ENCODE measurements around the gene KRT33A. TPM values are rescaled to one million over a fixed set of nuclear protein-coding genes. Genes with fewer than 3 reads are reported as not detected.

KRT33A gene
- total RNA-seq, 1 donor from 2014 or later, result not detected

DNA sequence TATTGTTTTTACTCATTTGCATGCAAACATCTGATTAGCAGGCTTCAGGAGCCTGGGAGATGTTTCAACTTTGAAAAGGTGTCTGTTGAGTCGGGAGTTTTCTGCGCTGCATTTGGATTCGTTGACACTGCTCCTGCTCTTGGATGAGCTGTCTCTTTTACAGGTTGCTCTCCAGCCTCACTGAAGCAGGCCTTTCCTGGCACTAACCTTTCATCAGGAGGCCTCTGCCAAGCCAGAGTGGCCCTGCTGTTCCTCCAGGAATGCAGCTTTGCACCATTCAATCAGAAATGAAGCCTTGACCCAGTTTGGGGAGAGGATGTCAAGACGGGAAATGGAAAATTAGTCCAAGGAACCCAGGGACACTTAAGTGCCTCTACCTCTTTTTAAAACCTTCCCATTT, 47.6 kb downstream of the KRT33A start:
- no peak for DNase-seq (ENCODE audit: low read depth in 2 of 2)

DNA sequence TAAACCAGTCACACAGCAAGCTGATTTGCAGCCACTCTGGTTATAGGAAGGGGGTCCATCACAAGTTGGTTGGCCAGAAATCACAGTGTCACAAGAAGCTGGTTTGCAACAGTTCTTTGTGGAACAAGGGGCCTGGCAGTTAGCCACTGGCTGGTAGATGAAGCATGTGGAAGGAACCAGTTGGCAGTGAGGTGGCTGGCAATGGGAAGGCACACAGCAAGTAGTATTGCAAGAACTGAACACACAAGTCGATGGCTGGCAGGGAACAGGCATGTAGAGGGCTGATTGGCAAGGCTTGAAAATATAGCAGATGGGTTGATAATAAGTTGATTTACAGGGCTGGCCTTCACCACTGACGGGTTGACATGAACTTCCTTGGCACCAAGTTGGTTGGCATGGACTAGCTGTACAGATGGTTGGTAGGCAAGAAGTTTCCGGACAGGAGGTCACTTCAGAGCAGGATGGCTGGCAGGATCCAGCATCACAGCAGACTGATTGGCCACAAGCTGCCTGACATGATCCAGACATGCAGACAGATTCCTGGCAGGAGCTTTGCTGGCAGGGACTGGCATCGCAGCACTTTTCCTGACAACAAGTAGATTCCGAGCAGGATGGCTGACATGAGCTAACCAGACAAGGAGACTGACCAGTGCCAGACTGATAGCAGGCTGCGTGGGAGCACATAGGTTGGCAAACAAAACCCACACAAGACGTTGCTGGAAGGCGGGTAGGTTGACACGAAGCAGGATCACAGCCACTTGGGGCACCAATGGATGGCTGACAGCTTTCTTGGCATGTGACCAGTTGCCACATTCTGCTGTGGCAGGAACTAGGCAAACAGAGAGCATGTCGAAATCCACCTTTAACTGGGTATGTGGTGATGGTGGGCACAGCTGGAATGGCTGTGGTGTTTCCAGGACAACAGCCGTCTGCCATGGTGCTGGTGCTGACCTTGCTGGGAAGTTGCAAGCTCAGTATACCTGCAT, 48.4 kb downstream of the KRT33A start, which contains the start of gene KRTAP29-1:
Gene KRTAP29-1 (minus strand): TSS at position 936 of the 986 bp plus-strand sequence. CDS start 0 bp downstream, at position 936.
- no peak for DNase-seq (ENCODE audit: low read depth in 2 of 2)

DNA sequence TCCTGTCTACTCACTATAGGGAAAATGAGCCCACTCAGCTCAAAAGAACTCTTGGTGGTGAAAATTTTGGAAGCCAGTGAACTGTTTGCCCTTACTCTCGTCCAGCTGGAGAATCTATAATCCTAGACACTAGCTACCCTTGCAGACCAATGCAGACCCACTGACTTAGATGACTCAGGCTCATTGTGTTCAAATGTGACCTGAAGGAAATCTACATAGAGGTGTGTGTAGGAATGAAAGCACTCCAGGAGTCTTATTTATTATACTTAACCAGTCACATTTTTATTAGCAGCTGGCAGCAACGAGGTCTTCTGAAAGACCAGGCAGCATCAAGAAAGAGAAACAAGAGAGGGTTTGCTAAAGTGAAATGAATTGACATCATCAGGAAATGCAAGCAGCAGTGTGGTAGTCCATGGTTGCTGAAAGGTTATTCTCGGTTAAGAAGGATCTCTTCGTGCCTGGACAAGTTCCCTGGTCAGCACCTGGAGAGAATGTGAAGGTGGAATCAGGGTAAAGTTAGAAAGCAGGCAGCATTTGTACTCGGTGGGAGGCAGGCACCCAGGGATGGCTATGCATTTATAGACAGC, 49.3 kb downstream of the KRT33A start:
- no peak for DNase-seq (ENCODE audit: low read depth in 2 of 2)

DNA sequence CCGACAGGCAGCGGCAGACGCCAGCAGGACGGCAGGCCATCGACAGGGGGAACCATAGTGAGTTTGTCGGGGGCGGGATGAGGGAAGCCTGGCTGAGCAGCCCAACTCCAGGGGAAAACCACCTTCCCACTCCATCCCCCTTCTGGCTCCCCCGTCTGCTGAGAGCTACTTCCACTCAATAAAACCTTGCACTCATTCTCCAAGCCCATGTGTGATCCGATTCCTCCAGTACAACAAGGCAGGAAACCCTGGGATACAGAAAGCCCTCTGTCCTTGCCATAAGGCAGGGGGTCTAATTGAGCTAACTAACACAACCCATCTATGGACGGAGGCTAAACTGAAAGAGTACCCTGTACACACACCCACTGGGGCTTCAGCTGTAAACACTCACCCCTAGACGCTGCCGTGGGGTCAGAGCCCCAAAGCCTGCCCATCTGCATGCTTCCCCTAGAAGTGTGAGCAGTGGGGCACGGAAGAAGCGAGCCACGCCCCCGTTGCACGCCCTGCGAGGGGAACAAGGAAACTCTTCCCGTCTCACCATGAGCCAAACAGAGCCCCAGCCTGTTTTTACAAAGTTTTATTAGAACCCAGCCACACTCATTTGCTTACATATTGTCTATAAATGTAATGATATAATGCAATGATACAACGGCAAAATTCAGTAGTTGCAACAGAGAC, 52.0 kb downstream of the KRT33A start:
- no peak for DNase-seq (ENCODE audit: low read depth in 2 of 2)

DNA sequence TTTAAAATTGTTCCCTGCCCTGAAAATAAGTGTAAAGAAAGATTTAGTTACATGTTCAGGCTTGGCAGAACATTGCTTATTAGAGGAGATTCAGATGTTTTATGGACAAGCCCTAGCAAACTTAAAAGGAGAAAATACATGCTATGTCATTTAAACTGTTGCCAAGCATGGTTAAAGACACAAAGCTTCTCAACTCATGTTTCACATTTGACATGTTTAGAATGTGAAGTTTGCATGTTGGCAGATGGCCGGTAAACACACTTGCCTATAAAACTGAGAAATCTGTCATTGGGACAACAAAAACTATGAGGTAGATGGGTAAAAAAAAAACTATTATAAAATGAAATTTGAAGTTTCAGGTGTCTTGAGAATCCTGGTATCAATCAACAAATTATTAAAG, 53.8 kb downstream of the KRT33A start:
- no peak for DNase-seq (ENCODE audit: low read depth in 2 of 2)

Other genes with a start within 250 kb of the KRT33A start
- not detected in 2 replicates for gene KRTAP4-16, start 248.6 kb downstream of the KRT33A start, total RNA-seq
- gene KRTAP4-9, start 245.4 kb downstream of the KRT33A start, total RNA-seq, result not detected in 2 replicates
- not detected in 2 replicates for gene KRTAP4-11, start 232.5 kb downstream of the KRT33A start, total RNA-seq
- gene KRTAP4-12, start 226.6 kb downstream of the KRT33A start, total RNA-seq, result not detected in 2 replicates
- gene KRTAP4-6, start 210.3 kb downstream of the KRT33A start, total RNA-seq, result not detected in 2 replicates
- not detected in 2 replicates for gene KRTAP4-5, start 201.0 kb downstream of the KRT33A start, total RNA-seq
- not detected in 2 replicates for gene KRTAP4-4, start 190.1 kb downstream of the KRT33A start, total RNA-seq
- gene KRTAP4-3, start 182.6 kb downstream of the KRT33A start, total RNA-seq, result not detected in 2 replicates
- not detected in 2 replicates for gene KRTAP4-2, start 172.6 kb downstream of the KRT33A start, total RNA-seq
- not detected in 2 replicates for gene KRTAP4-1, start 165.9 kb downstream of the KRT33A start, total RNA-seq
- gene KRTAP9-1, start 160.9 kb downstream of the KRT33A start, total RNA-seq, result not detected in 2 replicates
- not detected in 2 replicates for gene KRTAP9-2, start 124.2 kb downstream of the KRT33A start, total RNA-seq
- not detected in 2 replicates for gene KRTAP9-3, start 118.4 kb downstream of the KRT33A start, total RNA-seq
- gene KRTAP9-8, start 112.8 kb downstream of the KRT33A start, total RNA-seq, result not detected in 2 replicates
- gene KRTAP9-4, start 101.1 kb downstream of the KRT33A start, total RNA-seq, result not detected in 2 replicates
- not detected in 2 replicates for gene KRTAP9-9, start 95.4 kb downstream of the KRT33A start, total RNA-seq
- not detected in 2 replicates for gene KRTAP9-6, start 85.5 kb downstream of the KRT33A start, total RNA-seq
- not detected in 2 replicates for gene KRTAP9-7, start 75.1 kb downstream of the KRT33A start, total RNA-seq
- not detected in 2 replicates for gene KRTAP29-1, start 48.0 kb downstream of the KRT33A start, total RNA-seq
- gene KRTAP16-1, start 41.5 kb downstream of the KRT33A start, total RNA-seq, result not detected in 2 replicates
- not detected in 2 replicates for gene KRTAP17-1, start 35.1 kb downstream of the KRT33A start, total RNA-seq
- gene KRT33B, start 19.0 kb upstream of the KRT33A start, total RNA-seq, result not detected in 2 replicates
- gene KRT34, start 31.5 kb upstream of the KRT33A start, total RNA-seq, result under 0.01 TPM in 1 of 2 replicates, not detected in the other
- gene KRT31, start 46.8 kb upstream of the KRT33A start, total RNA-seq, result not detected in 2 replicates
- not detected in 2 replicates for gene KRT37, start 73.8 kb upstream of the KRT33A start, total RNA-seq
- gene KRT38, start 90.2 kb upstream of the KRT33A start, total RNA-seq, result not detected in 2 replicates
- gene KRT32, start 116.6 kb upstream of the KRT33A start, total RNA-seq, result not detected in 2 replicates
- gene KRT35, start 130.3 kb upstream of the KRT33A start, total RNA-seq, result not detected in 2 replicates
- 0.38 TPM in 1 of 2 replicates, not detected in the other for gene KRT36, start 139.1 kb upstream of the KRT33A start, total RNA-seq
- gene KRT13, start 154.8 kb upstream of the KRT33A start, total RNA-seq, result not detected in 2 replicates
- 0.13 and 1.2 TPM in 2 replicates for gene KRT15, start 168.1 kb upstream of the KRT33A start, total RNA-seq
- 4.2 and 11.3 TPM in 2 replicates for gene KRT19, start 177.5 kb upstream of the KRT33A start, total RNA-seq
- gene KRT9, start 221.2 kb upstream of the KRT33A start, total RNA-seq, result not detected in 2 replicates
- not detected in 2 replicates for gene KRT14, start 236.1 kb upstream of the KRT33A start, total RNA-seq